A549 (cell line): Measurements from ENCODE around the gene AMY2B. TPM values are rescaled to one million over a fixed set of nuclear protein-coding genes. Genes with fewer than 3 reads are reported as not detected.
"Not testable (repeated sequence)": the region's sequence is repeated elsewhere in the genome, so short reads cannot be mapped to it uniquely, and the experiment has no call there.

Source experiments
- ATAC-seq, 2 experiments: fragments of 200-7000 bp in 1 of 2; fragments of >200 bp in 1 of 2; cut with Nextera tagmentation in 1 of 2; cut with Tn5 transposase in 1 of 2; 3 replicates each; pipeline versions ENCODE4 v1.8.0 to v1.9.1; 2018 to 2020; ENCODE audit warnings: mild to moderate bottlenecking in 1 of 2, moderate library complexity in 1 of 2
- CTCF ChIA-PET: fragments of 300-600 bp; sonication (Branson Sonifier 250); formaldehyde crosslinking; extraction: SDS; loops from one replicate; lab custom pipeline; 2021; ENCODE audit warnings: antibody characterized with exemption, inconsistent platforms; lab: Yijun Ruan, JAX
- POLR2A ChIA-PET: fragments of 350-600 bp; formaldehyde crosslinking; extraction: SDS; loops from one replicate; lab custom pipeline; 2021; ENCODE audit warnings: antibody characterized with exemption, inconsistent platforms; lab: Yijun Ruan, JAX
- DNase-seq, 2 experiments: peaks; one replicate each; pipeline versions ENCODE4 v3.0.0 to v3.0.0-alpha.2; 2011 to 2016; ENCODE audit warnings: low read depth in 1 of 2, low spot score in 1 of 2
- FAIRE-seq: peaks from 2 replicates; lab custom pipeline; 2011; peaks lifted over from hg19 to GRCh38; lab: Jason Lieb, UNC
- H3K27ac ChIP-seq, 2 experiments: fragments of >200 bp; sonication (Bioruptor Twin); formaldehyde crosslinking; 3 replicates each; pipeline ENCODE4 v1.5.1; 2016 to 2017
- H3K4me1 ChIP-seq: fragments of >200 bp; sonication (Bioruptor Twin); formaldehyde crosslinking; 3 replicates; pipeline ENCODE4 v1.6.1; 2016
- H3K4me2 ChIP-seq: fragments of >200 bp; sonication (Bioruptor Twin); formaldehyde crosslinking; 3 replicates; pipeline ENCODE4 v1.6.1; 2016
- H3K4me3 ChIP-seq: fragments of >200 bp; sonication (Bioruptor Twin); formaldehyde crosslinking; 3 replicates; pipeline ENCODE4 v1.5.1; 2016
- H3K9me3 ChIP-seq: fragments of >200 bp; sonication (Bioruptor Twin); formaldehyde crosslinking; 3 replicates; pipeline ENCODE4 v1.6.1; 2016
- EP300 ChIP-seq, 2 experiments: fragments of >200 bp; sonication (Bioruptor Twin); formaldehyde crosslinking; IDR thresholded peaks; 2 replicates in 1 of 2; 3 replicates in 1 of 2; pipeline ENCODE4 v1.6.1; 2016 to 2017
- GATA3 ChIP-seq: IDR thresholded peaks from 2 replicates; pipeline ENCODE4 v1.6.1; 2012; ENCODE audit warnings: borderline replicate concordance
- HEYL ChIP-seq: fragments of 250-450 bp; sonication (Bioruptor Pico); IDR thresholded peaks from 2 replicates; pipeline ENCODE4 v1.8.0; 2021; ENCODE audit warnings: mild to moderate bottlenecking, moderate library complexity
- HOXB13 ChIP-seq: fragments of 250-450 bp; sonication (Bioruptor Pico); IDR thresholded peaks from 2 replicates; pipeline ENCODE4 v1.5.0; 2020; ENCODE audit warnings: low read depth, mild to moderate bottlenecking, moderate library complexity
- JUN ChIP-seq, 2 experiments: fragments of >200 bp; sonication (Bioruptor Twin); formaldehyde crosslinking; IDR thresholded peaks; 2 replicates in 1 of 2; 3 replicates in 1 of 2; pipeline ENCODE4 v1.6.1; 2016 to 2017
- JUNB ChIP-seq: fragments of >200 bp; sonication (Bioruptor Twin); formaldehyde crosslinking; IDR thresholded peaks from 2 replicates; pipeline ENCODE4 v1.6.1; 2016
- KDM1A ChIP-seq: fragments of 200-600 bp; sonication (generic); IDR thresholded peaks from 2 replicates; pipeline ENCODE4 v1.6.1; 2016; ENCODE audit warnings: low read depth, mild to moderate bottlenecking
- MYC ChIP-seq: IDR thresholded peaks from 2 replicates; pipeline ENCODE4 v1.6.1; 2012; ENCODE audit warnings: mild to moderate bottlenecking, inconsistent platforms, low read length, improper control_type of control experiment, borderline replicate concordance
- NPAS2 ChIP-seq: fragments of 250-450 bp; sonication (Bioruptor Pico); IDR thresholded peaks from 2 replicates; pipeline ENCODE4 v1.8.0; 2022; ENCODE audit warnings: mild to moderate bottlenecking, moderate library complexity, borderline replicate concordance
- PHF8 ChIP-seq: fragments of 200-600 bp; sonication (generic); IDR thresholded peaks from 2 replicates; pipeline ENCODE4 v1.6.1; 2016; ENCODE audit warnings: low read depth, mild to moderate bottlenecking, antibody characterized with exemption, moderate library complexity, borderline replicate concordance
- POLR2A ChIP-seq: IDR thresholded peaks from 2 replicates; pipeline ENCODE4 v1.6.1; 2012; ENCODE audit warnings: mild to moderate bottlenecking, low read length
- RNF2 ChIP-seq: fragments of 200-600 bp; sonication (generic); IDR thresholded peaks from 2 replicates; pipeline ENCODE4 v1.6.1; 2016; ENCODE audit warnings: low read depth, mild to moderate bottlenecking, antibody characterized with exemption, moderate library complexity, borderline replicate concordance
- SMC3 ChIP-seq: fragments of >200 bp; sonication (Bioruptor Twin); formaldehyde crosslinking; IDR thresholded peaks from 3 replicates; pipeline ENCODE4 v1.6.1; 2018; ENCODE audit warnings: inconsistent platforms
- TFCP2L1 ChIP-seq: fragments of 250-450 bp; sonication (Bioruptor Pico); IDR thresholded peaks from 2 replicates; pipeline ENCODE4 v1.5.0; 2021; ENCODE audit warnings: mild to moderate bottlenecking
- ZFP36 ChIP-seq: fragments of 450-650 bp; IDR thresholded peaks from 2 replicates; pipeline ENCODE4 v1.6.1; 2014; ENCODE audit warnings: borderline replicate concordance; ENCODE audit not compliant: partially characterized antibody
- ZSCAN20 ChIP-seq: fragments of 250-450 bp; sonication (Bioruptor Pico); IDR thresholded peaks from 2 replicates; pipeline ENCODE4 v1.8.0; 2022; ENCODE audit warnings: mild to moderate bottlenecking, moderate library complexity
- WGBS: methylation state at CpG from one replicate; pipeline ENCODE4 v1.1.6; 2017; ENCODE audit errors: missing lambda C conversion rate; 5-methylcytosine and 5-hydroxymethylcytosine counted together
- polyA minus RNA-seq: library from RNA; depleted of rRNA, polyadenylated mRNA; stranded (reverse); fragments of >200 nt; gene quantifications from 2 replicates; pipeline ENCODE4 v1.2.3, GENCODE V29; 2011; rRNA and poly(A)+ RNA removed
- polyA plus RNA-seq, 4 experiments: library from polyadenylated mRNA; depleted of rRNA in 3 of 4; stranded (reverse); fragments of >200 nt; fragmentation: RNase III in 1 of 4; extraction: RNeasy Plus Mini Kit Qiagen cat#74134 plus additional on column Dnase treatment in 1 of 4; gene quantifications; 2 replicates in 3 of 4; 3 replicates in 1 of 4; pipeline ENCODE4 v1.2.3, GENCODE V29; 2011 to 2017
- TF ChIP-seq, protein P1 (sequence below): fragments of 200-600 bp; sonication (generic); IDR thresholded peaks from 2 replicates; pipeline ENCODE4 v1.6.1; 2016; ENCODE audit warnings: antibody characterized with exemption, mild to moderate bottlenecking, moderate library complexity
- TF ChIP-seq, protein P2 (sequence below): IDR thresholded peaks from 2 replicates; pipeline ENCODE4 v1.6.1; 2012; ENCODE audit warnings: low read depth, borderline replicate concordance
- TF ChIP-seq, protein P3 (sequence below): IDR thresholded peaks from 2 replicates; pipeline ENCODE4 v1.6.1; 2012

The AMY2B gene
- polyA plus RNA-seq (2011; rRNA removed) (2.3 and 3.0 TPM in 2 replicates), polyA plus RNA-seq (2017; fragmentation: RNase III; extraction: RNeasy Plus Mini Kit Qiagen cat#74134 plus additional on column Dnase treatment) (1.4 to 2.2 TPM (median 1.7 TPM) in 3 replicates), polyA minus RNA-seq (0.73 and 0.79 TPM in 2 replicates)
- 0.18 and 0.21 TPM in 2 replicates for polyA plus RNA-seq (2012; cell fraction: cytosol; rRNA removed)
- 0.90 and 1.3 TPM in 2 replicates for polyA plus RNA-seq (2012; cell fraction: nucleus; rRNA removed)

DNA sequence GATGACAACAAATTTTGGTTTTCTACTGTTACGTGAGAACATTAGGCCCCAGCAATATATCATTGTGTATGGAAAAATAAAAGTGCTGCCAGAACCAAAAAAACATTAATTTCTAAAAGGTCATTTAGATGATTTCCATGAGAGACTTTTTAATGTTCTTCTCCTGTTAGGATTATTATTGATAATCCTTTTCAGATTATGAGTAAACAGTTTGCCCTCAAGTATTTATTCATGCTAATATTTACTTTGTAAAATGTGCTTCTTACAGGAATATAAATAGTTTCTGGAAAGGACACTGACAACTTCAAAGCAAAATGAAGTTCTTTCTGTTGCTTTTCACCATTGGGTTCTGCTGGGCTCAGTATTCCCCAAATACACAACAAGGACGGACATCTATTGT, at the start of gene AMY2B:
Gene AMY2B (plus strand): TSS at position 301 of the 400 bp plus-strand sequence. CDS start 14 bp downstream, at position 315.
- H3K9me3 ChIP-seq, ATAC-seq, CTCF ChIA-PET, H3K4me3 ChIP-seq, POLR2A ChIA-PET, H3K4me1 ChIP-seq, DNase-seq, H3K4me2 ChIP-seq, H3K27ac ChIP-seq, FAIRE-seq: not testable (repeated sequence)
- WGBS: 75% methylated on average over 2 of the region's 2 CpGs

DNA sequence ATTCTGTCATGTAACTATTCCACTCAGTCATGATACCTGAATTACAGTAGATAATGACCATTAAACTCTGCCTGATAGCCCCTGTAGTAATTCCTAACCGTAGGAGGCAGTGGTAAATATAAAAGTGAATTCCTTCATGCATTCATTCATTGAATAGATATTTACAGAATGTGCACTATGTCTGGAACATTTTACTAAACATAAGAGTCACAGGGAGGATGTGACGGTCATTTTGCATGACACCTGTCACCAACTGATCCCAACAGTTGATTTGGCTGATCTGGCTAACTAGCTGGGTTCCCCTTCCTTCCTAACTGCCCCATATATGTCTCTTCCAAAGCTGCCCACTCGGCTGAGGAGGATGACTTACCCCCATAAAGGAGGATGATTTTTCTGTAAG, 48.0 kb upstream of the AMY2B start:
- Histone ChIP-seq H3K4me1 (peaks cover 11% of the 10 kb centered on the region; the same call in 2 of the 3 replicates), H3K27ac (no peak overlapping the region)
- CTCF ChIA-PET: interaction anchor here (1.1 kb wide), 1 partner anchor 8 kb away, joined by 3 read pairs; no protein-coding TSS in a partner anchor
- FAIRE-seq (no peak), ATAC-seq (no peak)
- TF ChIP-seq POLR2A (no peak), ZFP36 (no peak), MYC (no peak), PHF8 (no peak), HEYL (CRISPR knock-in tag) (no peak), NPAS2 (no peak), HOXB13 (CRISPR knock-in tag) (no peak), TFCP2L1 (CRISPR knock-in tag) (no peak), KDM1A (no peak), RNF2 (no peak), JUN (IDR thresholded peaks at IDR 0.05) (no peak), ZSCAN20 (no peak), JUNB (no peak), SMC3 (no peak), EP300 (IDR thresholded peaks at IDR 0.05) (no peak), GATA3 (no peak)
- TF ChIP-seq, protein P1, sequence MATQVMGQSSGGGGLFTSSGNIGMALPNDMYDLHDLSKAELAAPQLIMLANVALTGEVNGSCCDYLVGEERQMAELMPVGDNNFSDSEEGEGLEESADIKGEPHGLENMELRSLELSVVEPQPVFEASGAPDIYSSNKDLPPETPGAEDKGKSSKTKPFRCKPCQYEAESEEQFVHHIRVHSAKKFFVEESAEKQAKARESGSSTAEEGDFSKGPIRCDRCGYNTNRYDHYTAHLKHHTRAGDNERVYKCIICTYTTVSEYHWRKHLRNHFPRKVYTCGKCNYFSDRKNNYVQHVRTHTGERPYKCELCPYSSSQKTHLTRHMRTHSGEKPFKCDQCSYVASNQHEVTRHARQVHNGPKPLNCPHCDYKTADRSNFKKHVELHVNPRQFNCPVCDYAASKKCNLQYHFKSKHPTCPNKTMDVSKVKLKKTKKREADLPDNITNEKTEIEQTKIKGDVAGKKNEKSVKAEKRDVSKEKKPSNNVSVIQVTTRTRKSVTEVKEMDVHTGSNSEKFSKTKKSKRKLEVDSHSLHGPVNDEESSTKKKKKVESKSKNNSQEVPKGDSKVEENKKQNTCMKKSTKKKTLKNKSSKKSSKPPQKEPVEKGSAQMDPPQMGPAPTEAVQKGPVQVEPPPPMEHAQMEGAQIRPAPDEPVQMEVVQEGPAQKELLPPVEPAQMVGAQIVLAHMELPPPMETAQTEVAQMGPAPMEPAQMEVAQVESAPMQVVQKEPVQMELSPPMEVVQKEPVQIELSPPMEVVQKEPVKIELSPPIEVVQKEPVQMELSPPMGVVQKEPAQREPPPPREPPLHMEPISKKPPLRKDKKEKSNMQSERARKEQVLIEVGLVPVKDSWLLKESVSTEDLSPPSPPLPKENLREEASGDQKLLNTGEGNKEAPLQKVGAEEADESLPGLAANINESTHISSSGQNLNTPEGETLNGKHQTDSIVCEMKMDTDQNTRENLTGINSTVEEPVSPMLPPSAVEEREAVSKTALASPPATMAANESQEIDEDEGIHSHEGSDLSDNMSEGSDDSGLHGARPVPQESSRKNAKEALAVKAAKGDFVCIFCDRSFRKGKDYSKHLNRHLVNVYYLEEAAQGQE: no peak
- TF ChIP-seq, protein P2, sequence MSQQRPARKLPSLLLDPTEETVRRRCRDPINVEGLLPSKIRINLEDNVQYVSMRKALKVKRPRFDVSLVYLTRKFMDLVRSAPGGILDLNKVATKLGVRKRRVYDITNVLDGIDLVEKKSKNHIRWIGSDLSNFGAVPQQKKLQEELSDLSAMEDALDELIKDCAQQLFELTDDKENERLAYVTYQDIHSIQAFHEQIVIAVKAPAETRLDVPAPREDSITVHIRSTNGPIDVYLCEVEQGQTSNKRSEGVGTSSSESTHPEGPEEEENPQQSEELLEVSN: no peak
- TF ChIP-seq, protein P3, sequence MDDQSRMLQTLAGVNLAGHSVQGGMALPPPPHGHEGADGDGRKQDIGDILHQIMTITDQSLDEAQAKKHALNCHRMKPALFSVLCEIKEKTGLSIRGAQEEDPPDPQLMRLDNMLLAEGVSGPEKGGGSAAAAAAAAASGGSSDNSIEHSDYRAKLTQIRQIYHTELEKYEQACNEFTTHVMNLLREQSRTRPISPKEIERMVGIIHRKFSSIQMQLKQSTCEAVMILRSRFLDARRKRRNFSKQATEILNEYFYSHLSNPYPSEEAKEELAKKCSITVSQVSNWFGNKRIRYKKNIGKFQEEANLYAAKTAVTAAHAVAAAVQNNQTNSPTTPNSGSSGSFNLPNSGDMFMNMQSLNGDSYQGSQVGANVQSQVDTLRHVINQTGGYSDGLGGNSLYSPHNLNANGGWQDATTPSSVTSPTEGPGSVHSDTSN: no peak
- TF ChIP-seq, all 56 proteins: peak for 0
- Histone ChIP-seq H3K4me2 (no peak overlapping the region), H3K4me3 (no peak overlapping the region), H3K9me3 (no peaks in the 10 kb centered on the region)
- WGBS: 70% methylated on average over 3 of the region's 3 CpGs
- POLR2A ChIA-PET: no interaction called here
- DNase-seq: no peak
